ENCODE data around the gene CCNT2.
"Not testable (repeated sequence)": the region's sequence is repeated elsewhere in the genome, so short reads cannot be mapped to it uniquely, and the experiment has no call there.

CCNT2 gene

DNA sequence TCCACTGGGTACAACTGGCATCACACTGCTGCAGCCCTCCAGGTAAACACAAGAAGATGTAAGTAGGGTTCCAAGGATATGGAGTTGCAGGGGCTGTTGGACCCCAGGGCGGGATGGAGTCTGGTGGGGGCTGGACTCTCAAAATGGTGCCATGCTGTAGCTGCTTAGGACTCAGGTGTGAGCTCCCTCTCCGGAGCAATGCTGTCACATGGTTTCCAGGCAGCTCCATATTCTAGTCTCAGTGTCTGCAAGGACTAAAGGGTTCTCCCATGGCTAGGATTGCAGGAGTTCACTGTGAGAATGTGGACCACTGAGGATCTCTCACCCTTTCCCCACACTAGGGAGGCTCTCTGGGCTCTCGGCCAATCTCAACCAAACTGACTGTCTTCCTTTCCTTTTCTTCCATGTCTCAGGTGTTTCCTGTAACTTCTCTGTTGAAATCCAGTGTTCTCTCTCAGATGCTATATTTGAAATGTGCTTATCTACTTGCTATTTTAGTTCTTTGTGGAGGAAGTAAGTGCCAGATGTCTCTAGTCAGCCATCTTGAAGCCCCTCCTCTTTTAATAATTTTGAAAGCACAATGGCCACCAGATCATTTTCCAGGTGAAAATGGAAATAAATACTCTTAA lies 57.6 kb downstream of the CCNT2 start:
- DNase-seq, result no peak

DNA sequence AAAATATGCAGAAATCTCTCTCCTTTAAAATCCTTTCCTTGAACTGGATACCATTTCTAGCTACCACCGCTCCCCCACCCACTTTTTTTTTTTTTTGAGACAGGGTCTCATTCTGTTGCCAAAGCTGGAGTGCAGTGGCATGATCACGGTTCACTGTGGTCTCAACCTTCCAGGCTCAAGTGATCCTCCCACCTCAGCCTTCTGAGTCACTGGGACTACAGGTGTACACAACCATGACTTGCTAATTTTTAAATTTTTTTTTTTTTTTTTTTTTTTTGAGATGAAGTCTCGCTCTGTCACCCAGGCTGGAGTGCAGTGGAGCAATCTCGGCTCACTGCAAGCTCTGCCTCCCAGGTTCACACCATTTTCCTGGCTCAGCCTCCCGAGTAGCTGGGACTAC lies 58.5 kb downstream of the CCNT2 start:
- not testable (repeated sequence) for DNase-seq

DNA sequence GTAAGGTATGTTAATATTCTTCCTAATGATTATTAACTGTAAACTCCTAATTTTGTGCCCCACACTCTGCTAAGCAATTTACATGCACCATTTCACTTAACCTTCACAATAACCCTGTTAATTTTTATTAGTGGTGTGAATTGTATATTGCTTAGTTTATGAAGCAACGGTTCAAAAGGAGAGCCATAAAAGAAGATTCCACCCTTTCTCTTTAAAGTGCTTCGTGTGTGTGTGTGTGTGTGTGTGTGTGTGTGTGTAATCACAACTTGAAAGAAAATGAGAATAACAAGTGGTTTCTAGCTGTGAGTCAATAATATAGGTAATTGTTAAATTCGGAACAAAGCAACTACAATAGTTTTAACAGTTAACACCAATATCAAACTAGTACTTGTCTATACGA lies 60.6 kb downstream of the CCNT2 start:
- no peak for DNase-seq

DNA sequence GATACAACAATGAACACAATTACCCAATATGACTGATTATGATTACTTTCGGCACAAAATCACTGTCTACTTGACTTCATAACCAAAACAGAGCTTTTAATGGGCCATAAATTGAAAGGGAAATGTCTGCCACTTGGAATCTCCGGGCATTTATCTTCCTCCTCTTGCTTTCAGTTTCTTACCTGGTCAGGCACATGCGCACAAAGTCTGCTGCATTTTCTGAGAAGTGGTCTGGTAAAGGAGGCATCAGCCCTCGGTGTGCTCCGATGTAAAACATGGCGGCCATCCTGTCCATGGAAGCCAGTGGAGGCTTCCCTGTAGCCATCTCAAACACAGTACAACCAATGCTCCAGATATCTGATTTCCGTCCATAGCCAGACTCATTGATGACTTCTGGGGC lies 62.0 kb downstream of the CCNT2 start:
- no peak for DNase-seq

DNA sequence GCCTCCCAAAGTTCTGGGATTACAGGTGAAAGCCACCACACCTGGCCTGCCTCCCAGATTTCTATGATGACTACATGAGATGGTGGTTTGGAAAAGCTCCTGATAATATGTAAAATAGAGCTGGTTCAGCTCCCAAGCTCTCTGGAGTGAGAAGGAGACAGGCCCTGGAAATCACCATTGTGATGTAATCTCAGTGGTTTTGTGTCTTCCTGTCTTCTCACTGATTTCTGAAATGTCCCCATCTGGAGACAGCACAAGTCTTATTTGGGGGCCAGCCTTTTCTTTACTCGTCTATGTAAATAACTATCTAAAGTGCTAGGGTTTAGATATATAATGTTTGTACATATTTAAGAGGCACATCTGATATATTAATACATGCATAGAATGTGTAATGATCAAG lies 64.0 kb downstream of the CCNT2 start:
- DNase-seq, result no peak

DNA sequence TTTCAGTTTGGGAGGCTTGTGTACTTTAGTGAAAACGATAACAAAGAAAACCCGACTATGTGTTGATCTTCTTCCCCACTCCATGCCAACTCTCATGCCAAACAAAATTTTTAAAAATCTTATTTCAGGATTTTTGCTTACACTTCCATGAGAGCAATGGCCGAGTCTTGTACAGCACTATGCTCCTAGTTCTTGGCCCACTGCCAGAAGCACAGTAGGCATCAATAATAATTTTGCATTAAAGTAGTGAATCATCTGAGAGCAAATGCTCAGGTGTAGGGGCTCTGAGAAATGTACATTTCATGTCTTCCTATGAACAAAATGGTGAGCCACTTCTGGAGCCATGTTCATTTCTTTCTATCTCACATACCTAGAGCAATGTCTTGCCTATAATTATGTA lies 66.4 kb downstream of the CCNT2 start:
- no peak for DNase-seq

DNA sequence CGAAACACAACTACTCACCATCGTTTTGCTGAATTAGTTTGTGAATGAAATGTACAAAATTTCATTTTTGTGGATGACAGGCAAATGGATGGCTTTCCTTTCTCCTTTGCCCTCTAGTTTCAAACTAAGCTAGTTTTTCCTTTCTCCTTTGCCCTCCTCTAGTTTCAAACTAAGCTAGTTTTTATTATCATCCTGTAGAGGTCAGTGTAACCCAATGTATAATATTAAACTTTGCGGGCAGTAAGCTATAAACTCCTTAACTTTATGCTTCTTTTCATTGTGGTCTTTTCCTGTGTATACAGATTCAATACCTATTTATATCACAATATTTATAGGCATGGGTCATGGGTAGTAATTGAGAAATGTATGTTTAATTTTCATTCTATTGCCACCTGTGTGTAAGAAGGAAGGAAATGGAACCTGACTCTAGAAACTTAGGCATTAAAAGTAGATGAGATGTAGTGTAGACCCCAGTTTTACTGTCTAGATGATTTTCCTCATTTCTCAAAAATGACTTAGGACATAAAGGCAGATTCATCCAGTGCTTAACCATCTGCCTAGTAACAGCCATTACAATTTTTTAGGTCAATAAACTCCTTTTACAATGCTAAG lies 70.5 kb downstream of the CCNT2 start:
- peak; percentile 36 for DNase-seq

DNA sequence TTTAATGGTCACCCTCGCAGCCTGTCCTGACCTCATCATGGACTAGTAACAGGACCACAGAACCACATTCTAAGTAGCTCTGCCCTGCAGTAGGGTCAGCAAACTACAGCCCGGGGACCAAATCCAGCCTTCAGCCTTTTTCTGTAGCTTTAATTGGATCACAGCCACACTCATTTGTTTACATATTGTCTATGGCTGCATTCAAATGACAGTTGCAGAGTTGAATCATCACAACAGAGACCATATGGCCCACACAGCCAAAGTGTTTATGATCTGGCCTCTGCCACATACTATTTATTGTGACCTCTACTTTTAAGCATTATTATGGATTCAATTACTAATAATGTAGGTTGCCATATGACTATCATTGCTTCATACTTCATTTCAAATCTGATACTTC lies 80.9 kb downstream of the CCNT2 start:
- DNase-seq, result no peak

DNA sequence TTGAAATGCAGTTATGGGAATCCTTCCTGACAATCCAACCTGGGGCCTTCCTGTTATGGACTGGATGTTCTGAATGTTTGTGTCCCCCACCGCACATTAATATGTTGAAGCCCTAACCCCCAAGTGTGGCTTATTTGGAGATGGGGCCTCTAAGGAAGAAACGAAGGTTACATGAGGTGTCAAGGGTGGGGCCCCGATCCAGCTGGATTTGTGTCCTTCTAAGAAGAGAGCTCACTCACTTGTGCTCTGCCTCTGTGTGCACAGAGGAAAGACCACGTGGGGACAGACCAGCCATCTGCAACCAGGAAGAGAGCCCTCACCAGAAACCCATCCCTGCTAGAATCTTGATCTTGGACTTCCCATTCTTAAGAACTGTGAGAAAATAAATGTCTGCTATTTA lies 84.2 kb downstream of the CCNT2 start:
- DNase-seq, result no peak

DNA sequence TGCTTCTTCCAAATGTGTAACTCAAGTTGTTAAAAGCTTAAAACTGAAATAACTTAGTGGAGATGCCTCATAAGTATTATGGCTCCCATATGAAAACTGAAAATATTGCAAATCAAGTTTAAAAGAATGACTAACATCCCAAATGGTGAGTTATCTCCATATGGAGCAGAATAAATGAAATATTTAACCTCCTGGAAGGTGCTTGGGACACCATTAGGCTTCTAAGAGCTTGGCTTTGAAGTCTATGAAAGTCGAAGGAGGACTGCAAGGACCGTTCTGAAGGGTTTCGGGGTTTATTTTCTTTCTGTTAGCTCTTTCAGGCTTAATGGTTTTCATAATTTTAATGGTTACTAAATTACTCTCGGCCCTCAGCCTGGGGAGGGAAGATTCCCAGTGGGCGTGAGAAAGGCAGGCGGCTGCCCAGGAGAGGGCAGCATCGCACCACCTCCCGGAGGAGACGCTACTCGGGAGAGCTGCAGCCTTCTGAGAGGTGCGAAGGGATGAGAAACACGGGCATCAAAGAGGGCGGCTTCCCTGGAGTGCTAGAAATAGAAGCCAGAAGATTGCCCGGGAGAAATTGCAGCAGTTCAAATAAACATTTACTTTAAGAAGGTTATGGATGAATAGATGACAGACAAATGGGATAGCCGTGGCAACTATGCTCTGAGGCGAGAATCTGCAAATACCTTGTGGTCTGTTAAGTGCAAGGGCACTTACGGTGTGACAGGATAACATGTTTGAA lies 85.6 kb downstream of the CCNT2 start:
- DNase-seq, result peak; percentile 68

DNA sequence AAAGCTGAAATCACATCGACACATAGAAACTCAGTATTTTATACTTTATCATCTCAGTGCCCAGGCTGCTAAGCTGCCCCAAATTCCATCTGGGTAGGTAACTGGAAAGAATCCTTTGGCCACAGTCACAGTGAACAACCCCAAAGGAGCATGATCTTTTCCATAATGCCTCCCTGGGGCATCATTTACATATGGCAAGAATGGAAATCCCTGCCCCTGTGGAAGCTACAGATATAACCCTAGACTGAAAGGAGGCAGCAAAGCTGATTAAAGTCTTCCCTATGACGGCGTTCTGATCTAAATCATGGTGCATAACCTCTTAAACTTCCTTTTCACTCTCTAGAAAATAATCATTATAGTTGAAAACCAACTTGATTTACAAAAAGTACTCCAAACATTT lies 87.1 kb downstream of the CCNT2 start:
- no peak for DNase-seq
